ENCODE results near the gene LRPPRC. TPM values are rescaled to one million over a fixed set of nuclear protein-coding genes. Genes with fewer than 3 reads are reported as not detected.

Gene LRPPRC
- total RNA-seq, 1 donor from 2014 or later = 119 TPM

DNA sequence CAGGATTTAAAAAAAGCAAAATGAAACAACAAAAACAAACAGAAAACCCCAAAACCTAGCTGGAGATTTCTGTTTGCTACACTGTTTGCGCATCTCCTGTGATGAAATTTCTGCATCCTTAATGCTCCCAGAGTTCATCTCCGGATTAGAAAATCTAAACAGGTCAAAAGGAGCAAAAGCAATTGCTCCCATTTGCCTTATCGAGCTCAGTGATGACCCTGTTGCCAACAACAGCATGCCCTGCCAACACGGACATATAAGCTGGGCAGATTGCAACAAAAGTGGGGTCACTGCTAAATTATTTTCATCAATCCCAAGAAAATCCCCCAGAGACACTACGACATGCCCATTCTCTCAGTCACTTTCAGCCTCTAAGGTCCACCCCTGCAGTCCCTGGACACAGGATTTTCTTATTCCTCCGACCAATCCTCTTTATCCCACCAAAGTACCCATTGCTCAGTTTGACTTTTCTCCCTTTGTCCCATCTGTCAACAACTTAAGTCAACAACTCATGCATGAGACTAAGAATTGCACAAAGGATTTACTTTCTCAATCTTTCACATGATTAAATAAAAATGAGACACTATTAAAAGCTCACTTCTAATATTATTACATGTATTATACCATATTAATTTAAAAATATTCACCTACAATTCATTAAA, 89.2 kb downstream of the LRPPRC start:
- DNase-seq = no peak

DNA sequence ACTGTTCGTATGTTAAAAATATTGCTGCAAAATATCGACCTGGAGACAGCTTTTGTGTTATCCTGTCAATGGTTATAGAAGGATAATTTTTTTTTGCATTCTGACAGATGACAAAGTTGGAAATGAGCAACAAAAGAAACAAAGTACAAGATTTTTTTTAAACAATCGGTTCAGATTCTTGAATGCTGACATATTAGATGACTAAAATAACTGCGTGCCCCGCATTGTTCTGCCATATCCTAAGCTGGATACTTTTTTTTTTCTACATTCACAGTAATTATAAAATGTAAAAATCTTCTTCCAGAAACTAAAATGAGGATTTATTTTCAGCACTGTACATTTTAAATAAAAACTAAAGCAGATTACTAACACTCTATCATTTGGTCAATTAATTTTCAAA, 89.9 kb downstream of the LRPPRC start:
- no peak for DNase-seq

DNA sequence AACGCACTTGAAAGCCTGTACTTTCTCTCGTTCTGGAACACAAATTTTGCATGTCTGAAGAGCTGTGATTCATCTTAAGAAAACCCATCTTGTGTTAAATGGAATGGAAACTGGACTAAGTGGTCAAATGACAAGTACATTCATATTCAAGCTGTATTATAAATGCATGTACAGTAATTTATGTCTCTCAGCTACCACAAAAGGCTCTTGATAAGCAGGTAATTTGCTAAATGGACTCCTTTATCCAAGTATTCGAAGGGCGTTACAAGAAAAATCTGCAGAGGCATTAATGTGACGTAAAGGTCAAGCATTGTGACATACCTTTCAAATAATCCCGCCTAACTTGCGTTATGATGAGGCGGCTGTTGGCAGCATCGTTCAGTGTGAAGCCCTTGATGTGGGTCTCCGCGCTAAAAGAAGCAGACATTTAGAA, 90.4 kb downstream of the LRPPRC start:
- DNase-seq = no peak

DNA sequence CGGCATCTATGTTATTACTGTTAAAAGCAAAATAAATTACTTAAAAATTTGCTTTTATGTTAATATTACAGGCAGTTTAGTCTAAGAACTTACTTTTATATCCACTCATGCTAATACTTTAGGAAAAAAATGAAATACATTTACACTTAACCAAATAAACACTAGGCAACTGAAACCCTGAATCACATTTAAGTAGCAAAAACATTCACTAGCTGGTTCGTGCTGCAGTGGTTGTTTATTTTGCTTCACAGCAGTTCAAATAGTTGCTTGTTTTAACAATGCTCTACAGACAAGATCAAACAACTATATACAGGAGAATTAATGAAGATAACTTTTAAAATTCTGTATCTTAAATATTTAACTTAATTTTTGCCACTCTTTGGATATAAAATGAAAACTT, 96.2 kb downstream of the LRPPRC start:
- no peak for DNase-seq

DNA sequence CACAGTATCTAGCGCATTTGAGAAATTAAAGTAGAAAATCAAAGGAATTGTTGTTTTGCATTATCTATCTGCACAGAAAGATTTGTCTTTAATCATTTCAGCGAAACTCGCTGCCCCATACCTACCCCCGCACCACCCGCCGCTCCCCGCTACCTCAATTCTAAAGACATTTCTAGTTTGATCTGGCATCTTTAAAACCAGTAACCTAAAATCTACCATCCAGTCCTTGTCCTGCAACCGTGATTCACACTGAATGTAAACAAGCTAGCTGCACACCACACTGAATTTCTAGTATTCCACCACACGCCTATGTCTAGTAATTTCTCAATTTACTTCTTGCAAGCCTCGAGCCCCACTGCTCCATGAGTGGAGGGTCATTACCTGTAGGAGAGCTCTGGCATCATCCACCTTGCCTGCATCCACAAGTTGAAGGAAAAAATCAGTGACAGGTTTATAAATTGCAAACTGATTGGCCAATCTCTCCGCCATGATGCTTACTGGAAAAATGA, 96.9 kb downstream of the LRPPRC start:
- no peak for DNase-seq

- peak; percentile 67 for DNase-seq
Measured at GRCh38 chr2:43898134-43898837, 97.5 kb downstream of the LRPPRC start.

DNA sequence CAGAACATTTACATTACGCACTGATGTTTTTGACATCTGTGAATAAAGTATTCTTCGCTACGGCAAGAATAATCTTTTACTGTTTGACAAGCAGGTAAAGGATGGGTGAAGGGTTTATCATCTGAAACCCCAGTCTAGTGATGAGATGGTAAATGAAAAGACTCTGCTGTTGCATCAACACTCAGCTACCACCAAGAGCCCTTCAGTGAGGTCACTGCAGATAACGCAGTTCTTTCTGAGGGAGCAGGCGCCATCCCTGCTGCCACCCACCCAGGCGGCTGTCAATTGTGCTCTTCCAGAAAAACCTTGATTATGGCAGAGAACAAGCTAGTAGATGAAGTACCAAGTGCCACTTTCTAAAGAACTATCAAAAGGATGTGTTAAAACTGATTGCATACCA, 98.3 kb downstream of the LRPPRC start:
- no peak for DNase-seq

DNA sequence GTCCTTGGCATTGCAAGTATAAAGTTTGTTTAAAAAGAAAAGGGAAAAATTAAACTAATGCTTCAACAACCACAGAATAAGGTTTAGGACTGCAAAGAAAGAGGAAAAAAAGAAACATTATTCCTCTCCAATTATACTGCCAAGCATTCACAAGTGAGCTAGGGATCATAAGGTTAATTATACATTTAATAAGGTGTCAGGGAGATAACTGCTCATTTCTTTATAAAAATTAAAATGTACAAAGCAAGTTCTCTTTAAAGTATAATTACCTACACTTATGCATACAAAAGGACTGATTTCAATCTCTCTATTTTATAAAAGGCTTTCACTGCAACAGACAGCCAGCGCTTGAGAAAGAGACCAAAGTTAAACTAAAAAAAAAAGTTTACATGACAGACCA, 98.9 kb downstream of the LRPPRC start:
- DNase-seq = no peak

GRCh38 chr2:43894743-43895142, 101.0 kb downstream of the LRPPRC start:
- no peak for DNase-seq

- no peak for DNase-seq
Measured at GRCh38 chr2:43890855-43891254, 104.9 kb downstream of the LRPPRC start.

DNA sequence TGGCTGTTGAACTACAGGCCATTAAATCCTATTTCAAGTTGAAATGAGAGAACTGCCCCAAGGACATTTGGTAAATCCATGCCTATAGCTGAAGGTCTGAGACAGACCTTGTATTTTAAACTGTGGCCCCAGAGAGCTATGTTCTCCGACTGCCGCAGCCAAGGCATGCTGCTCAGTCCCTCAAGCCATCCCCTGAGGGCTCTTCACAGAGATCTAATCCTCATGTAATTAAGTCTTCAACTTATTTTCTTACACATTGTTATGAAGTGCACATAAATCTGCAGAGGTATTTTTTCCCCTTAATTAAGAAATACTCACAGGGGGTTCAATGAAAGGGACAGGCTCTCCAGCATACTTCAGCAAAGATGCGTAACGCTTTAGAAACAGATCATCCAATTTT, 106.4 kb downstream of the LRPPRC start:
- DNase-seq = no peak

- no peak for DNase-seq
Measured at GRCh38 chr2:43887176-43887575, 108.6 kb downstream of the LRPPRC start.

- no peak for DNase-seq
Measured at GRCh38 chr2:43885132-43885632, 110.6 kb downstream of the LRPPRC start.

DNA sequence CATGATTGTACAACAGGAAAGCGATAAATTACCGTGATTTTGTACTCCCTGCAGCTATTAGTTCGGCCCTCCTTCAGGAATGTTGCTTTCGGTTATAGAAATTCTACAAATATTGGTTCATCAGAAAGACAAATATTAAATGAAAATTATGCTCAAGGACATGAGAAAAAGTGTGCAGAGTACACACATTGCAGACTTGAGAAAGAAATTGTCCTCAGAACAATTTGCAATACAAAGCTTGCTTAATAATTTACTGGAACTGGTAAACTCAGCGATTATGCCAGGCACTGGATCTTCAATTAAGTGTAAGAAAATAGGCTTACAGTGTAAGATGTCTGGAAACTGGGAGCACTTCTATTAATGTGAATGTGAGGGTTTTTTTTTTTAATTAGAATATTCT, 111.1 kb downstream of the LRPPRC start:
- DNase-seq = no peak

DNA sequence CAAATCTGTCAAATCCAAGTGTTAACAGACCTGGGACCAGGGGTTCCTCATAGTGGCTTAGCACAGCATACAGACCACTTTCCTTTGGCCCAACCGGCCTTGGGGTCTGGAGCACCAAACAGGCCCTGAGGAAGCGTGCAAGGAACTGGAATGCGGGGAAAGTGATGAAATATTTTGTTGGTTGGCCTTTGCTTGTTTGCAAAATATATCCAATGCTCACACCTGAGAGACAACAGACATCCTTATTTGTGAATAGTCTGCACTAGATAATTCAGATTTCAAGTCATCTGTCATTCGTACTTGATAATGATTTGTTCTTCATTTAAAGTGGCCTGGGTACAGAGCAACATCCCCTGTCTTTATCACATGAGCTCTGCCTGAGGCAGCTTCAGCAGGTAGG, 113.5 kb downstream of the LRPPRC start:
- DNase-seq = no peak

DNA sequence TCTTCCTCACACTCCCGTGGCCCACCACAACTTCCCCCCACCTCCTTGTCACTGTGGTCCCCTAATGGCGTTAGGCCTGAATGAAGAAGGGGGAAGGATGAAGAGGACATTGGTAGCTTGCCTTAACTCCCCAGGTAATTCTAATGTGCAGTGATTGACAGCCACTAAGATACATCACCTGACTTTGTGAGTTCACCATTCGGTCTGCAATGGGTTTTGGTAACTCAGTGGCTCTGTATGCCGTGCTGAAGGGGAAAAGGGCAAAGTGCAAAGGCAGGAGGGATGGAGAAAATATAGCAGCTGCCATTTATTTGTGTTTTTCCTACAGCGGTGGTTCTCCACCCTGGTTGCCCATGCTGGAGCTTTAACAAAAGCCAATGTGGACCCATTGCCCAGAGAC, 114.8 kb downstream of the LRPPRC start:
- no peak for DNase-seq

- no peak for DNase-seq
Measured at GRCh38 chr2:43880471-43880870, 115.3 kb downstream of the LRPPRC start.

- DNase-seq = no peak
Measured at GRCh38 chr2:43879261-43879660, 116.5 kb downstream of the LRPPRC start.

- DNase-seq = peak; percentile 61
Measured at GRCh38 chr2:43877782-43878464, 117.9 kb downstream of the LRPPRC start.

GRCh38 chr2:43874776-43875451, 120.9 kb downstream of the LRPPRC start:
- DNase-seq = no peak

GRCh38 chr2:43872151-43872550, 123.6 kb downstream of the LRPPRC start:
- DNase-seq = no peak

- DNase-seq = no peak
Measured at GRCh38 chr2:43855292-43855691, 140.5 kb downstream of the LRPPRC start.

DNA sequence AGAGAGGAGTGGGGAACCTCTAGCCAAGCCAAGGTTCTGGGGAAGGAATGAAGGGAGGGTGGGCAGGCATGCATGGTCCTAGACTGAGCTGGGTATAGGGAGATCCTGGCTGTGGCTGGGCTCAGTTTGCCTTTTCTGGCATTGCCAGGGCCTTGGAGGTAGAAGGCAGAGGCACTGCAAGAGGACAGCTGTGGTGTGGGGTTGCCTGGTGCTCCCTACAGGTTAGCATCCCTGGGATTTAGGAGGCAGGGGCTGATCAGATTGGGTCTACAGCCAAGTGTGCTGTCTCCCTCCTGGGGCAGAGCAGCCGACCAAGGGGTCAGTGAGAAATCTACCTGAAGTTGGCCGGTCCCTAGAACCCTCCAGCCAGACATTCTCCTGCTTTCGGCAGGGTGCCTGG, 141.1 kb downstream of the LRPPRC start:
- no peak for DNase-seq

Measured in tongue (tissue), 2 donors.